H7 (cell line): ENCODE measurements around the gene R3HDM2. TPM values are rescaled to one million over a fixed set of nuclear protein-coding genes. Genes with fewer than 3 reads are reported as not detected.
A peak's percentile ranks its signal among the peaks of the same experiment; 100 is the strongest.
"Not testable (repeated sequence)": the region's sequence is repeated elsewhere in the genome, so short reads cannot be mapped to it uniquely, and the experiment has no call there.

Experiments
- DNase-seq: peaks from one replicate; pipeline ENCODE4 v3.0.0; 2012
- H3K27me3 ChIP-seq: 2 replicates; pipeline ENCODE4 v1.6.0; 2011; ENCODE audit warnings: mild to moderate bottlenecking, low read length; ENCODE audit not compliant: control insufficient read depth, insufficient read depth
- H3K36me3 ChIP-seq: replicated peaks from 2 replicates; pipeline ENCODE4 v1.5.1; 2011; ENCODE audit warnings: low read length; ENCODE audit not compliant: control insufficient read depth, insufficient read depth
- H3K4me3 ChIP-seq: 2 replicates; pipeline ENCODE4 v1.5.1; 2011; ENCODE audit warnings: low read depth, mild to moderate bottlenecking, control low read depth, low read length, moderate library complexity; ENCODE audit not compliant: insufficient read depth
- total RNA-seq: library from RNA; depleted of rRNA; stranded (reverse); fragments of >200 nt; shearing (Covaris generic); gene quantifications from 2 replicates; pipeline ENCODE4 v1.2.3, GENCODE V29; 2014

The R3HDM2 gene
- total RNA-seq, 1 experiment from 2014 or later: 26.5 TPM

- no peak for DNase-seq
- Histone ChIP-seq H3K36me3 (no peaks in the 10 kb centered on the region; the same call in 1 of the 2 replicates), H3K27me3 (no peaks in the 10 kb centered on the region), H3K4me3 (no peak overlapping the region)
These were observed 129.8 kb downstream of the R3HDM2 start for GRCh38 chr12:57300961-57301584.

DNA sequence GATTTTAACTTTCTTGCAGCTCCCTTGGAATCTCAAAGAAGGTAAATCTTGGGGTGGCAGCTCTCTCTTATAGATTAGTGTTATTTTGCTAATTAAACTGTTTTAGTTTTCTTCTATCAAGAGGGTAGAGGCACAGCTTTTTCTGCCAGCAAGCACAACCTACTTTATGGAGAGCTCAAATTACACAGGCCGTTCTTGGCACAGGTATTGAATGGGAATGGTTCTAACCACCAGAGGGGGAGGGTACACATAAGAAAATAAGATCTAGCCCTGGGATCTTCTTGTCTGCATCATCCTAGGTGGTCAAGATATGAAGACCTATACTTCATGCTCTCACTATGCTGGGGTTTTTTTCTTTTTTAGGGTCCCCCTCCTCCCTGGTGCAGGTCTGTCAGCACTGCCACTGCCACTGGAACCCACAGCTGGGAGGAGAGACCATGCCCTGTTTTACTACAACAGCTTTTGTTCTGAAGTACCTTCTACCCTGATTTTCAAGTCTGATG, 131.3 kb downstream of the R3HDM2 start:
- no peaks in the 10 kb centered on the region; the same call in none of the 2 replicates for H3K36me3 ChIP-seq
- no peak overlapping the region for H3K4me3 ChIP-seq
- no peak for DNase-seq
- H3K27me3 ChIP-seq: no peaks in the 10 kb centered on the region

- Histone ChIP-seq H3K36me3 (peaks cover 3% of the 10 kb centered on the region), H3K4me3 (no peak overlapping the region), H3K27me3 (no peaks in the 10 kb centered on the region)
- DNase-seq: no peak
These were observed 134.6 kb downstream of the R3HDM2 start for GRCh38 chr12:57296291-57296690.

DNA sequence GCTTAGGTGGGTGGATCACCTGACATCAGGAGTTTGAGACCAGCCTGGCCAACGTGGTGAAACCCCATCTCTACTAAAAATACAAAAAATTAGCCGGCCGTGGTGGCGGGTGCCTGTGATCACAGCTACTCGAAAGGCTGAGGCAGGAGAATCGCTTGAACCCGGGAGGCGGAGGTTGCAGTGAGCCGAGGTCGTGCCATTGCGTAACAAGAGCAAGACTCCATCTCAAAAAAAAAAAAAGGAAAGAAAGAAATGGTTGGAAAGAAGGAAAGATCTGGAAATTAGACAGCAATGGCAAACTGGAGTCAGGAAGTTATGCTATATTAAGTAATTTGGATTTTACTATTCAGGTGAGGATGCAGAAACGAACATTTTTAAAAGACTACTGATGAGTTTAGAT, 148.8 kb downstream of the R3HDM2 start:
- not testable (repeated sequence) for DNase-seq, H3K27me3 ChIP-seq, H3K4me3 ChIP-seq
- H3K36me3 ChIP-seq: peaks cover 17% of the 10 kb centered on the region

DNA sequence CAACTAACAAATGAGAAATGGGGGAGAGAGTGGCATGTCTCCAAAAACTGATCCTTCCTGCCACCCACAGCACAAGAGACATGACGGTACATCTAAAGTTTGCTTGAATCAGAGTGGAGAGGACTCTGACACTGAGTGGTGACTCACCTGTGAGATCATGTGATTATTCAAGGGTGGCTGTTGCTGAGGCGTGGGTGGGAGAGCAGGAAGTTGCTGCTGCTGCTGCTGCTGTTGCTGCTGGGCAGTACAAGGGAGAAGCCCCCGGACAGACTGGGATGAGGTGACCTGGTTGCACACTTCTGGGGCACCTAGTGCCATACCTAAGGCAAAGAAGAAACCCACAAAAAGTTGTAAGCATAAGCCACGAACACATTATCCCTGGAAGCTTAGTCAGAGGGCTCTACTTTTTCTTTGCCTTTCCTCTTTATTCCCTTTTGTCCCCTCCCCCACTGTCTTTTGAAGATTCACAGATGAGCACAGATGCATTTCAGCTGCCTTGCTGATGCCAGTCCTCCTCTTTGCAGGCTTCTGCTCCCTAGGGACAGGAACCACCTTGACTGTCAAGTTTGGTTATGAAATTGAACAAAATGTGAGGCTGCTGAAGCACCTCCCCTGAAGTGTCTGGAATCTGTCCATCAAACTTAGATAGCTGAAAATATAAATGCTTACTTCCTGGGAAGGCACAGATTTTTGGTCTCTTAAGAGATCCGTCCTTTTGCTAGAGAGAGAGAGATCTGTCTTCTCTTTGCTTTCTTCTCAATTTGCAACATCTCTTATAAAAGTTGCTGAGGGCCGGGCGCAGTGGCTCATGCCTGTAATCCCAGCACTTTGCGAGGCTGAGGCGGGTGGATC, 150.4 kb downstream of the R3HDM2 start:
- DNase-seq: peak; percentile 16

GRCh38 chr12:57278465-57279381, 152.1 kb downstream of the R3HDM2 start:
- no peaks in the 10 kb centered on the region for H3K27me3 ChIP-seq
- H3K36me3 ChIP-seq: peaks cover 15% of the 10 kb centered on the region
- no peak for DNase-seq
- H3K4me3 ChIP-seq: no peak overlapping the region

More for the DNA sequence above, 150.4 kb downstream of the R3HDM2 start:
- Histone ChIP-seq H3K27me3 (no peaks in the 10 kb centered on the region), H3K36me3 (peaks cover 16% of the 10 kb centered on the region), H3K4me3 (no peak overlapping the region)

DNA sequence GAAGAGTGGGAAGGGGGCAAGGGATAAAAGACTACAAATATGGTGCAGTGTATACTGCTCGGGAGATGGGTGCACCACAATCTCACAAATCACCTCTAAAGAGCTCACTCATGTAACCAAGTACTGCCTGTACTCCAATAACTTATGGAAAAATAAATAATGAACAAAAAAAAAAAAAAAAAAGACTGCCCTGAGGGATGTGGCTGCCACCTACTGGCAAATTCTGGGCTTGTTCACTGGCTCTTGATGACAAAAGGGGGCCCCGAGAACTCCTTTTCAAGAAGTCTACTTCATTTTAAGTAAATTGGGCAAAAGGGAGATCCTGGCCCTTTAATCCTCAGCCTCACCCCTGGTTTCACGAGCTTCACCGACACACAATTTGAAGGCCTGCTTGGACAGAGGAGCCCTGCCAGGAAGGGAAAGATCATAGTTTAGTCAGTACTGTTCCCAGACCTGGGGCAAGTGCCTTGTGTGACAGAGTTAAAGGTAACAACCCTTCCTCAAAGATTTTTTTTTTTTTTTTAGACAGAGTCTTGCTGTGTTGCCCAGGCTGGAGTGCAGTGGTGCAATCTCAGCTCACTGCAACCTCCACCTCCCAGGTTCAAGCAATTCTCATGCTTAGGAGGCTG, 153.8 kb downstream of the R3HDM2 start:
- peak; percentile 66 for DNase-seq
- H3K27me3 ChIP-seq: no peaks in the 10 kb centered on the region
- no peak overlapping the region for H3K4me3 ChIP-seq
- peaks cover 13% of the 10 kb centered on the region for H3K36me3 ChIP-seq

DNA sequence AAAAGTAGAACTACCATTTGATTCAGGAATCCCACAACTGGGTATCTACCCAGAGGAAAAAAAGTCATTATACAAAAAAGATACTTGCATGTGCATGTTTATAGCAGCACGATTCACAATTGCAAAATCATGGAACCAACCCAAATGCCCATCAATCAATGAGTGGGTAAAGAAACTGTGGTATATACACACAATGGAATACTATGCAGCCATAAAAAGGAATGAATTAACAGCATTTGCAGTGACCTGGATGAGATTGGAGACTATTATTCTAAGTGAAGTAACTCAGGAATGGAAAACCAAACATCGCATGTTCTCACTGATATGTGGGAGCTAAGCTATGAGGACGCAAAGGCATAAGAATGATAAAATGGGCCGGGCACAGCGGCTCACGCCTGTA, 154.6 kb downstream of the R3HDM2 start:
- not testable (repeated sequence) for DNase-seq, H3K4me3 ChIP-seq, H3K27me3 ChIP-seq
- H3K36me3 ChIP-seq: peaks cover 12% of the 10 kb centered on the region

- Histone ChIP-seq H3K4me3 (no peak overlapping the region), H3K27me3 (no peaks in the 10 kb centered on the region), H3K36me3 (peaks cover 8% of the 10 kb centered on the region)
- DNase-seq: no peak
These were observed 157.3 kb downstream of the R3HDM2 start for GRCh38 chr12:57273516-57273915.

DNA sequence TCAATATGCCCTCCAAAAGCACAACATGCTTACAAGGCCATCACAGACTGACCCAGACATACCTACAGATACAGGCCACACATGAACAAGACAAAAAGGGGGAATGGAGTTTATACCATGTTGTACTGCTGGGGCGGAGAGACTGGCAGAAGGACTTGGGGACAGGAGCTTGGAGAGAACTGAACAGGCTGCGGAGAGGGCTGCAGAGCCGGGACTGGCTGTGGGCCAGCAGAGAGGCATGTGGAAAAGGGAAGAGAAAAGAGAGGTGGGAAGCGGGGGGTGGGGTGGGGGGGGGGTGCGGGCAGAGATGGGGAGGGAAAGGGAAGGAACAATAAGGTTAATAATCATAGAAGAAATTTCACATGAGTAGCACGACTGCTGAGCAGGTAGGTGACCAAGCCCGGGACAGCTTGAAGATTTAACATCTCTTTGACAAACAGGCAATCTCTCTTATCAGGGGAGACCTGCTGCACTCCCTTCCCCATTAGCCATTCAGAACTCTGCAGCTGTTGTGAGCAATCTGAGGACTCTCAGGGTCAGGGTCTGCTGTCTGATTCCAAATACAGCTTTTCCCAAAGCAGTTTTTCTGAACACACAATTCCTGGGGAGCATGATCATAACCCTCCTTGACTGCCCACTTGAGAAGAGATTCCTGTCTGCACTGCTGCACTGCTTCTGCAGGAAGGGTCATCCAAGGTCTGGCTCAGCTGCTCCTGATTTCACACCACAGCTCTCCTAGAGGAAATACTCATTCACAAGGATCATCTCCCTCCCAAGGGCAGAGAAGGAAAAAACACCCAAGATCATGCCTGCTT, 158.3 kb downstream of the R3HDM2 start:
- Histone ChIP-seq H3K27me3 (no peaks in the 10 kb centered on the region), H3K4me3 (no peak overlapping the region), H3K36me3 (peaks cover 4% of the 10 kb centered on the region)
- DNase-seq: no peak

GRCh38 chr12:57270966-57271470, 159.8 kb downstream of the R3HDM2 start:
- peak; percentile 70 for DNase-seq
- H3K4me3 ChIP-seq: no peak overlapping the region
- H3K36me3 ChIP-seq: peaks cover 11% of the 10 kb centered on the region
- H3K27me3 ChIP-seq: no peaks in the 10 kb centered on the region

DNA sequence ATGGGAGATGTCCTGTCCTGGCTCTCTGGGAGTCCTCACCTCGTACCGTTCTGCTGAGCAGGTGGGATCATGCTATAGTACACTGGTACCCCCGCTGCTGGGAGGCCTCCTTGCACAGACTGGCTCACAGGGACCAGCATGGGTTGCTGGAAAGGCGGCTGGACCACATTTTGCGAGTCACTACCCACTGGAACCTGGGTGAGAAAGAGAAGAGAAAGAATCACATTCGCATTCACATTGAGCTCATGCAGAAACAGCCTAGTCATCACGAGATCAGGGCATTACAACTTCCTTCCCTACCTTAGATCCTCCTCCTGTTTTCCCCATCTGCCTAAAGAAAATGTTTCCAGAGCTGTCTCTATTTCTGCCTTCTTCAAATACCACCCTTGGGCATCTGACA, 162.6 kb downstream of the R3HDM2 start:
- H3K27me3 ChIP-seq: no peaks in the 10 kb centered on the region
- peaks cover 11% of the 10 kb centered on the region for H3K36me3 ChIP-seq
- no peak overlapping the region for H3K4me3 ChIP-seq
- no peak for DNase-seq

DNA sequence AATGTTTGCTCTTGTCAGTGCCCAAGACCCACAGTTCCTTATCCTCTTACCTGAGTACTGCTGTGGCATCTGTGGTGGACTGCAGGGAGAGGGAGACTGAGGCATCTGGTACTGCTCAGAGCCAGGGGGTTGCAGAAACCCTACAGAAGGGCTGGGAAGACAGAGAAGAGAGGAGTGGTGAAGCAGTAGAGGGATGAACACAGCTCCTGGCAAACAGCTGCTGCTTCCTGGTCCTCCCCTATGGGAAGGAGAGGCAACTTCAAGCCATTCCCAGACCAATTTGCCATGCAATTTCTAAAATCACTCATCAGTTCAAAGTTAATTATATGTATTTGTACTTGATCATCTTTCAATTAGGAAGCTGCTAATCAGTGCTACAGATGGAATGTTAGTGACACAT, 164.2 kb downstream of the R3HDM2 start:
- H3K27me3 ChIP-seq: no peaks in the 10 kb centered on the region
- peaks cover 12% of the 10 kb centered on the region for H3K36me3 ChIP-seq
- DNase-seq: no peak
- H3K4me3 ChIP-seq: no peak overlapping the region
